ENCODE results near the gene ARID1A.

The ARID1A gene

DNA sequence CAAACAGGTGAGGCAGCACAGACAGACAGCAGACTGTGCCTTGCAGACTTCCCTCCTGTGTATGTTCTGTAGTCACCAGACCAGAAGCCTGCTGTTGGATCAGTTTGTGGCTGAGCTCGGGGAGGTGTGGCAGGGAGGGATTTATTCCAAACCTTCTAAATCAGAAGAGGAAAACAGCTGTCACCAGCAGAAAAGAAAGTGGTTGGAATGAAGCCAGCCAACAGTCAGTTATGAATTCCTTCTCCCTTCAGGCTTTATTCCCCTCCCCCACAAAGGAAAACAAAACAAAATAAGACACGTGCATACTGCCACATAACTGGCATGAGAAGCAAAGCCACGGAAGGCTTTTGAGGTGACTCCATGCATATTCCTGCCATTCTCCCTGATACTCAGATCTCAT, 72.9 kb downstream of the ARID1A start:
- no peak for DNase-seq

DNA sequence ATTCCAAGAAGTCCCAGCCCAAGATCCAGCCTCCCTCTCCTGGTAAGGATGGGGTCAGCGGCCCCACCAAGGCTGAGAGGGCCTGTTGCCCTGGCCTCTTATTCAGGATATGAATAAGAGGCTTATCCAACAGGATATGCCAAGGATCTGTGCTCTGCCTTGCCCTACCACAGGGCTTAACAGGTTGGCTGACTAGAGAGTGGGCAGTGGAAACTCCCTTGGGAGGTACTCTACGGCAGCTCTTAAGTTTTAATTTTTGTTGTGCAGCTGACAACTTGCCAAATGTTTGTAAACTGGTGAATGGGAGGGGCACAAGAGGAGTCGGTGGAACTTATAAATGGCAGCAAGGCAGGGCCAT, 75.4 kb downstream of the ARID1A start:
- DNase-seq: peak; percentile 51

DNA sequence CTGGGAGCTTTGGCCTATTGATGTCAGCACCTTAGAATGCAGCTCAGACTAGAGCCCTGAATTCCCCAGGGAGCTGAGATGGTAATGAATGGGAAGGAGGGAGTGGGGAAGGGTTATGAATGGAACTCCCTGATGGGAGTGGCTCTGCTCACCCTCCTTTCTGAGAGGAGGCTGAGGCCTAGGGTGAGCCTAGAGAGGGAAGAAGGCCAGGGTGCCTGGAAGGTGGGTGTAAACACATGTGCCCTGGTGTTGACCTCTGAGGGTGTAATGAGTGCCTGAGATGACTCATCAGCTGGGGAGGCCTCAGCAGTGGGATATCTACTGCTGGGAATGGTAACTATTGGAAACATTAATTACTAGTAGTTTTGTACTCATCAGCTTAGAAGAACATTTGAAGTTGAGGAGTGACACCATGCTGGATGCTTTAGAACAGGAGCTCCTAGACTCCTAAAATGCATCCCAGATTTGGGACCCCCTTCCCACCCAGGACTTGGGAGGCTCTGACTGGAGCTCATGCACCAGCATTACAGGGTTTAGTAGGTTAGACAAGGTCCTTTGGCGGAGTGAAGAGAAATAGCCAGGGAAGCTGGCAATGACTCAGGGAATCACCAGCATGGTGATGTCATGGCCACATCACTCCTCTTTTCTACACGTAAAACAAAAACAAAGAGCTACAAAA, 76.0 kb downstream of the ARID1A start:
- no peak for DNase-seq

DNA sequence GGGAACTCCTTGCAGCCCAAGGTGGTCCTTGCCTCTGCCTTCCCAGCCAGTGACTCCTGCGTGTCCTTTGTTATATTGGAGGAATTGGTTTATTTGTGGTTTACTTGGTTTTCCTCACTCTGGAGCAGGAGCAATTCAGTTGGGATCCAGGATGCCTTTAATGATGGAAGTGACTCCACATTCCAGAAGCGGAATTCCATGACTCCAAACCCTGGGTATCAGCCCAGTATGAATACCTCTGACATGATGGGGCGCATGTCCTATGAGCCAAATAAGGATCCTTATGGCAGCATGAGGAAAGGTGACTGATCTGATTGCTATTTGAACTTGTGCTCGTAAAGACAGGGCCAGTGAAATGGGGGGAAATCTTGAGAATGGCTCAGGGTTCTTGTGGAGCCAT, 76.9 kb downstream of the ARID1A start:
- no peak for DNase-seq

DNA sequence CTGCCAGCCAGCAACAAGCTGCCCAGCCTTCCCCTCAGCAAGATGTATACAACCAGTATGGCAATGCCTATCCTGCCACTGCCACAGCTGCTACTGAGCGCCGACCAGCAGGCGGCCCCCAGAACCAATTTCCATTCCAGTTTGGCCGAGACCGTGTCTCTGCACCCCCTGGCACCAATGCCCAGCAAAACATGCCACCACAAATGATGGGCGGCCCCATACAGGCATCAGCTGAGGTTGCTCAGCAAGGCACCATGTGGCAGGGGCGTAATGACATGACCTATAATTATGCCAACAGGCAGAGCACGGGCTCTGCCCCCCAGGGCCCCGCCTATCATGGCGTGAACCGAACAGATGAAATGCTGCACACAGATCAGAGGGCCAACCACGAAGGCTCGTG, 78.6 kb downstream of the ARID1A start:
- no peak for DNase-seq

DNA sequence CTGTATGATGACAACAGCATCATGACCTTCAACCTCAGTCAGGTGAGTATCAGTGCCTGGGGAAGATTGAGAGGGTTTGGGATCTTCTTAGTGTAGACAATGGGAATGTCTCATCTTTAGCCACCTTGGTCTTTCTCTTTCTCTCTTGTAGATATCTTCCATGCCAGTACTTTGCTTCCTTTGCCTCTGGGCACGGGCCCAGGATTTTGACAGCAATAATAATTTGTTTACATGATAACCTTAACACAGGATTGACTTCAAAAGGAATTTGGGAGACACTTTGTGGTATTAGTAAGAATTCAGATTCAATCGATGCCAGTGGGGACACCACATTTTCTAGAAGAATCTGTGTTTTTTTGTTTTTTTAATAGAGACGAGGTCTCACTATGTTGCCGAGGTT, 79.9 kb downstream of the ARID1A start:
- DNase-seq: no peak

DNA sequence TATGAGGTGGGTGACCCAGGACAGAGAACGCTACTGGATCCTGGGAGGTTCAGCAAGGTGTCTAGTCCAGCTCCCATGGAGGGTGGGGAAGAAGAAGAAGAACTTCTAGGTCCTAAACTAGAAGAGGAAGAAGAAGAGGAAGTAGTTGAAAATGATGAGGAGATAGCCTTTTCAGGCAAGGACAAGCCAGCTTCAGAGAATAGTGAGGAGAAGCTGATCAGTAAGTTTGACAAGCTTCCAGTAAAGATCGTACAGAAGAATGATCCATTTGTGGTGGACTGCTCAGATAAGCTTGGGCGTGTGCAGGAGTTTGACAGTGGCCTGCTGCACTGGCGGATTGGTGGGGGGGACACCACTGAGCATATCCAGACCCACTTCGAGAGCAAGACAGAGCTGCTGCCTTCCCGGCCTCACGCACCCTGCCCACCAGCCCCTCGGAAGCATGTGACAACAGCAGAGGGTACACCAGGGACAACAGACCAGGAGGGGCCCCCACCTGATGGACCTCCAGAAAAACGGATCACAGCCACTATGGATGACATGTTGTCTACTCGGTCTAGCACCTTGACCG, 83.4 kb downstream of the ARID1A start:
- DNase-seq: no peak

DNA sequence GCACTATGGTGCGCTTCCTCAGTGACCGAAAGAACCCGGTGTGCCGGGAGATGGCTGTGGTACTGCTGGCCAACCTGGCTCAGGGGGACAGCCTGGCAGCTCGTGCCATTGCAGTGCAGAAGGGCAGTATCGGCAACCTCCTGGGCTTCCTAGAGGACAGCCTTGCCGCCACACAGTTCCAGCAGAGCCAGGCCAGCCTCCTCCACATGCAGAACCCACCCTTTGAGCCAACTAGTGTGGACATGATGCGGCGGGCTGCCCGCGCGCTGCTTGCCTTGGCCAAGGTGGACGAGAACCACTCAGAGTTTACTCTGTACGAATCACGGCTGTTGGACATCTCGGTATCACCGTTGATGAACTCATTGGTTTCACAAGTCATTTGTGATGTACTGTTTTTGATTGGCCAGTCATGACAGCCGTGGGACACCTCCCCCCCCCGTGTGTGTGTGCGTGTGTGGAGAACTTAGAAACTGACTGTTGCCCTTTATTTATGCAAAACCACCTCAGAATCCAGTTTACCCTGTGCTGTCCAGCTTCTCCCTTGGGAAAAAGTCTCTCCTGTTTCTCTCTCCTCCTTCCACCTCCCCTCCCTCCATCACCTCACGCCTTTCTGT, 84.6 kb downstream of the ARID1A start:
- DNase-seq: no peak

DNA sequence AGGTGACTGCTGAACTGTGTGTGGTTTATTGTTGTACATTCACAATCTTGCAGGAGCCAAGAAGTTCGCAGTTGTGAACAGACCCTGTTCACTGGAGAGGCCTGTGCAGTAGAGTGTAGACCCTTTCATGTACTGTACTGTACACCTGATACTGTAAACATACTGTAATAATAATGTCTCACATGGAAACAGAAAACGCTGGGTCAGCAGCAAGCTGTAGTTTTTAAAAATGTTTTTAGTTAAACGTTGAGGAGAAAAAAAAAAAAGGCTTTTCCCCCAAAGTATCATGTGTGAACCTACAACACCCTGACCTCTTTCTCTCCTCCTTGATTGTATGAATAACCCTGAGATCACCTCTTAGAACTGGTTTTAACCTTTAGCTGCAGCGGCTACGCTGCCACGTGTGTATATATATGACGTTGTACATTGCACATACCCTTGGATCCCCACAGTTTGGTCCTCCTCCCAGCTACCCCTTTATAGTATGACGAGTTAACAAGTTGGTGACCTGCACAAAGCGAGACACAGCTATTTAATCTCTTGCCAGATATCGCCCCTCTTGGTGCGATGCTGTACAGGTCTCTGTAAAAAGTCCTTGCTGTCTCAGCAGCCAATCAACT, 85.5 kb downstream of the ARID1A start:
- no peak for DNase-seq

DNA sequence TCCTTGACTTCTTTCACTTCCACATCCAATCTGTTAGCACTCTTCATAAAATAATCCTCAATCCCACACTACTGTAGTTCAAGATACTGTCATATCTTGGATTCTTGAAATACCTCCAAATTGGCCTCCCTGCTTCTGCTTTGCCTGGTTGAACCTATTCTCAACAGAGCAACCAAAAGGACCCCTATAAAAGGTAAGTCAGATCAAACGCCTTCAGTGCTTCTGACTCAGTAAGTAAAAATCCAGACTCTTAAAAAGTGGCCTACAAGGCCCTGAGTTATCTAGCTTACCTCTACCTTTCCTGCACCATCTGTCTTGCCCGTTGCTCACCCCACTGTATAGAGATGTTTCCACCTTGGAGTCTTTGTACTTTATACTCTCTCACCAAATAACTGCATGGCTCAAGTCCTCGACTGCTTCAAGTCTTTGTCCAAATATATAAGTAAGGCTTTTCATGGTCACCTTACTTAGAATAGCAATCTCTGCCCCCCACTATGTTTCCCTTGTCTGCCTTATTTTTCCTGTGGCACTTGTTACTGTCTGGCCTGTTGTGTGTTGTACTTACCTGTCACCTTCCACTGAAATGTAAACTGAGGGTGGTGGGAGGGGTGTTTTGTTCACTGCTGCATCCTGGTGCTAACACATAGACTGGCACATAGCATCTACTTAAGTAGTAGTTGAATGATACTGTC, 86.9 kb downstream of the ARID1A start:
- no peak for DNase-seq

DNA sequence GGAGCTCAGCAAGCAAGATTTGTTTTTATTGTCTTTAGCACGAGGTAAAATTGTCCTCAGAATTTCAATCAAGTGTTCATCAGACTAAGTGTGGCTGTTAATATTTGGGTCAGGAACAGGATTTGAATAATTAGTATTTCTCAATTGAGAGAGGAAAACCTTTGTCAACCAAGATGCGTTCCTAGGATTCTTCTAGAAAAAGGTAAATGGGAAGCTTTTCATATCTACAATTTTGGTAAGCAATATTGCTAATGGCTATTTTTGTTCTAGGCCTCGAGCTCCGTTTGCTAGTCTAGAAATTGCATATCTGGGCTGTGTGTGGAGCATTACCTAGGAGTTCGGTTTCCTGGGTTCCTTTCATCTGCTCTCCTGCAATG, 87.8 kb downstream of the ARID1A start:
- no peak for DNase-seq

DNA sequence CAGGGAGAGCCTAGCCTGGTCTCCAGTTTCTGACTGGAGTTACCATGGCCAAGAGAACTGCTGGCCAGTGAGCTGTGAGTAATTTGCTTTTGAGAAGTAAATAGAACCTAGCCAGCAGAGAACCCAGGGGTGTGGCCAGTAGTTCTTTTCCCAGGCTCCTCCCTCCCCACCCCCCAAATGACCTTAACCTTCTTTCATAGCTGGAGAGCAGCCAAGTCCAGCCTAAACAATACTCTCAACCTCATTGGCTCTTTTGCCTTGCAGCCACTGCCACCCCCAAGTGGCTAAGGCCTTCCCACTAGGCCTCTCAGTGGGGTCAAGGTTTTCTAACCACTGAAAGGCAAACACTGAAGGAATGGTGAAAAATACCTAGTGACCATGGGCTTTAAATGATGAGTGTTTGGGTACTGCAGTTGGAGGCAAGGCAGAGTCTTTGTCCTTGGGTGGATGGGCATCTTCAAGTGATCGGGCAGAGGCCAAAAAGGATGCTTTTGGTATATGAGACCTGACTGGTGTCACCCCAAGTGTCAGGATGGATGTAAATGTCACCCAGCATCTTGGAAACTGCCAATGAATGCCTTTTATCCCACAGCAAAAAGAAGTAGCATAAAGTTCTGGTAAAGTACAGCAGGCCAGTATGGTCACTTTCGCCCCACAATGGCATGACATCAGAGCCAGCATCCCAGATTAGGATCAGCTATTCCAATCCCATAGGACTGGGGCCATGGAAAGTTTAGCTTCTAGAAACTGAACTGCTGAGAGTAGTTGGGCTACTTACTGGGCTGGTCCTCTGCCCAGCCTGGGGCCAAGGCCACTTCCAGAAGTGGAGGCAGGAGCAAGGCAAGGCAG, 88.4 kb downstream of the ARID1A start:
- no peak for DNase-seq

DNA sequence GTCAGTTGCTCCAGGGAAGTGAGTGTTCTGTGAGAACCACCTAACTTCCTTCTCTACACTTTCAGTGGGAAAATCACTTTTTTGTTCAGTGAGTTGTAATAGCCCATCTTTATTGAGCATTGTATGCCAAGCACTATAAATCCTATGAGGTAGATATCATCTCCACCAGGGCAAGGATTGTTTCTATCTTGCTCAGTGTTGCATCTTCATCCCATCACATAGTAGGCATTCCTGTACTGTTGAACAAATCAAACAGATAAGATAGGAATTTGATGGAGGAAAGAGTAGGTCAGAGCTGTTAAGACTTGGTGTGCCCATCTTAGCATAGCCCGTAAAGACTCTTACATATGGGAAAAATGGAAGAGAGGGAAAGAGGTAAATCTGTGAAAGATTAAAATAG, 89.1 kb downstream of the ARID1A start:
- DNase-seq: no peak

DNA sequence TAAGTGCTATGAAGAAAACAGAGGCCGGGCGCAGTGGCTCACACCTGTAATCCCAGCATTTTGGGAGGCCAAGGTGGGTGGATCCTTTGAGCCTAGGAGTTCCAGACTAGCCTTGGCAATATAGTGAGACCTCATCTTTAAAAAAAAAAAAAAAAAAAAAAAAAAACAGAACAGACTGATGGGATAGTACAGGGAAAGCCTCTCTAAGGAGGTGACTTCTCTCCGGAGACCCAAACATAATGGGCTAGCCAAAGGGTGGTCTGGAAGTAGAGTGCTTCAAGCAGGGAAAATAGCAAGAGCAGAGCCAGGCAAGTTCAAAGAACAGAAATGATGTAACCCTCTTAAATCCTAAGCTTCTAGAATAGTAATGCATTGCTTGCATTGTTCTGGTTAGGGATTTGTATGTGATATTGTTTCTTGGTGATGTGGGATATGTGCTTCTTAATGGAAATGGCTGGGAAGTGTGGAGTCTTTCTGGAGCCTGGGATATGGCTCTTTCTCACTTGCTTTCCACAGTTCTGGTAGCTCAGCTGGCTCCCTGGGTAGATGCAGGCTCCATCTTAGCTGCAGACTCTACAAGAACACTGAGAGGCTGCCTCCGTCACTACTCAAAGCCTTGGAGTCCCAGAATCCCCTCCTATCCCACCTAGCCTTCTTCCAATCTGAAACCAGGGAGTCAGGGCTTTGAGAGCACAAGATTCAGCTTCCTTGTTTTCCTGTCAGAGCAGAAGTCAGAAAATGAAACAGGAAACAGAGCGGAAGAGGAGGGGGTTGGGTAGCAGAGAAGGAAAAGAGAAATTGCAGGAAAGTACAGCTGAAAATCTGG, 90.0 kb downstream of the ARID1A start:
- no peak for DNase-seq

DNA sequence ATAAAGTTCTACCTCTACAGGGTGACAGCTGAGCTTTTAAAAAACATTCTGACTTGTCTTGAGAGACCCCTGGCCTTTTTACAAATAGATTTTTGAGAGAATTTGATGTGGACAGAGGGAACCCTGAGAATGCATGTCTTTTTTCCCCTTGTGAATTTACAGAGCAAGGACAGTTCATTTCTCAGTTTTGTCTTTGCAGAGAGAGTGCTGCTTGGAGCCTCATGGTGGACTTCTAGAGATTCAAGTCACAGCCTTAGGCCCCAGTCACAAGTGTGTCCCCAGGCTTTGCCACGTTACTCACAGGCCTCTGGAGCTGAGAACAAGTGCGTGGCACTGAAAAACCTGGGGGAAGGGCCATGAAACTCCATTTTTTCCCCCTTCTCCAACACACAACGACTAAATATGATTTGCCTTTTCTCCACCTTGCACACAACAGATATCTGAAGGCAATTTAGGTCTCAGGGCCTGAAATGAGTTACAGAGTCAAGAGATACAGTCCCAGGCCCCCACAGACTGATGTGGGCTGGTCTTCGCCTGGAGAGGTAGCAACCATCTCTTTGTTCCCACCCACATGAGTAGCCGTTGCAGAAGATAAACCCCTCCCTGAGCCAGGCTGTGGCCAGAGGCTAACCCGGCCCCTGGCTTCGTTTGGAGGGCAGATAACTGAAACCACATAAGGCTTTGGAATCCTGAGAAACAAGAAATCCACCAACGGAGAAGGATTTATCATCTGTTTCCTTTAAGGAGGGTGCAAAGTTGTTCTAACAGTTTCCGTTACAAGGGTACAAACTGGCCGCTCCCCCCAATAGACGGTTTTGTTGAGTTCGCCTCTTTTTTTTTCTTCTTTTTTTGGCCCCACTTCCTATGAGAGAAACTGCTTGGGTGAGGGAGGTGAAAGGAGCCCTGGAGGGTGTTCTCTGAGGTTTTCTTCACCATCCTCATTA, 90.9 kb downstream of the ARID1A start:
- no peak for DNase-seq

DNA sequence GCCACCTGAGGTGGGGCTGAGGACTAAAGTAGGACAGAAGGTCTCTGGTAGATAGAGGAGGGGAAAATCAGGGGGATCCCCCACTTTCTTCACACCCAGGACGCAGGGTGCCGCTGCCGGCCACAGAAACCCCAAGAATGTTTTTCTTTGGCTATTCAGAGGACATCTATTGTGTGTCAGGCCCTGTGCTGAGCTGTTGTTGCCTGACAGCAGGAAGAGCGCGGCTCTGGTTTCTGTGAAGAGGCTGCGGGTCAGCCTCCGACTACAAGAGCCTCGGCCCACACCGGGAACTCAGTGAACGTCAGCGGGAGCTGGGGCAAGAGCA, 91.5 kb downstream of the ARID1A start:
- DNase-seq: peak; percentile 58

DNA sequence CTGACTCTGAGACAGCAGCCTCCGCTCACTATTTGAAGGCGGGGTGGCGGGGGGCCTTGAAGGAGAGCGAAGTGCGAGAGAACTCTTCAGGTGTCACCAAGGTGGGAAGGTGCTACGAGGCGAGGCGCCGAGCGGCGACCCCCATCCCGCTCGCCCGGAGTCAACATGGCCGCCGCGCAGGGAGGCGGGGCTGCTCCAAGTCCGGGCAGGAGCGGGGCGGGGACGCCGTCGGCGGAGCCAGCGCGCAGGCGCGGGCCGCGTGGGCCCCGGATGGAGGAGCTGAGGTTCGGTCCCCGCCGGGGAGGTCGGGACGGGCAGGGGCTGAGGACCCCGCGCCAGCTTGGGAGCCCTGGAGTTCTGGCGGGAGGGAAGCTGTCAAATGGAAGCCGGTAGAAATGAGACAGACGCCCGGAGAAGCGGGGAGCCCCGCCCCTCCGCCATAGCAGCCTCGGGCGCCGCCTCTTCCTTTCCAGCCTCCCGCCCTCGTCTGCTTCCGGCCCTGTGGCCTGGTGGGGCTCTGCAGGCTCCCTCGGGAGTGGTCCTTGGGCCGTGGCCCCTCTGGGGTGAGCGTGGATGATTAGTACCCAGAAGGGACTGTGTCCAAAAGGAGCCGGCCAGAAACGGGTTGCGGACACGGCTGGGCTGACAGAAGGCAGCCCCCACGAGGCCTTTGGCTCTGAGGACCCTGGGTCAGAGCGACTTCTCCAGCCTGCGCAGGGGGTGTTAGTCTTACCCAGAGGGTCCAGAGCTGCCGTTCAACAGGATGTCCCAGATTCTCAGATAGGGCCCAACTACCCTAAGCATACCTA, 92.1 kb downstream of the ARID1A start, which contains the start of gene PIGV:
PIGV (plus strand) TSS at position 245 of the 809 bp plus-strand sequence. CDS start 2,866 bp downstream, outside the sequence.
- DNase-seq: peak; percentile 86

DNA sequence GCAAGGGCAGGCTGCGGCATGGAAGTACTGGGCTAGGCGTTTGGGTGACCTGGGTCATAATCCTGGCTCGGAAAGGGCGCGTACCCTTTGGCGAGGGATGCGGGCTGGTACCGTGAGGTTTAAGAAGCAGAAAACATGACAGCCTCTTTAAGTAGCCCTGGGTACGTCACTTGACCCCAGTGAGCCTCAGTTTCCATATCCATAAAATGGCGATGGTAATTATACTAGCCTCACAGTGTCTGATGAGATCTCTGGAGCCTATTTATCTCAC, 92.6 kb downstream of the ARID1A start:
- no peak for DNase-seq

DNA sequence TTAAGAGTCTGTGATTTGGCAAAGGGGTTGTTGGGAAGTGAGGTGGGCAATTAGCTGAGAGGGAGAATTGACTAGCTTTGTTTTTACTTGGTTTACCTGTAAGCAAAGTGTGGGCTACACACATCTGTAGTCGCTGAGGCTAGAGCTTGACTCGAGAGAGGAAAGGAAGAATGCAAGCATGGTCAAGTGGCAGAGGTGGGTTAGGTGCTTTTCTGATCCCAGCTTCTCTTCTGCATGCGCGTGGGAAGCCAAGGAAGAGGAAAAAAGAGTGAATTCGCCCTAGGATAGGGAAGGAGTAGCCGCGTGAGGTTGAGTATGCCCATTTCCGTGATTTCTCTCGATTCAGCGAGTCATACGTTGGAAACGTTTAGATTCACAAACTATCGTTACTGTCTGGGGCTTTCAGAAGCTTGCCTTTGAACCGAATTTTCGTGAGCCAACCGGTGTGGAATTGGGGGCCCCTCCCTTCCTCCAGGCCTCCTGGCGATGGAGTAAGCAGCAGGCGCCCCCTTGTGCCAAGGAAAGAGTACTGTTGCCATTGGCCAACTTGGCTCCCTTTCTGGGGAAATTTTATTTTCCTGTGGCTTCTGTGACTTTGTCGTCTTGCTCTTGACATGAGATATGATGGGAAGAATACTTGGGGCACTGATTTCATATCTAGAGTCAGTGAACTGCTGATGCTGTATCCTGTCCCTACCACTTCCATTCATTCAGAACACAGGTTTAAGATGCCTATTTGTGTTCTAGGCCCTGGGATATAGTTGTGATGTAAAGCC, 93.2 kb downstream of the ARID1A start:
- peak; percentile 91 for DNase-seq

DNA sequence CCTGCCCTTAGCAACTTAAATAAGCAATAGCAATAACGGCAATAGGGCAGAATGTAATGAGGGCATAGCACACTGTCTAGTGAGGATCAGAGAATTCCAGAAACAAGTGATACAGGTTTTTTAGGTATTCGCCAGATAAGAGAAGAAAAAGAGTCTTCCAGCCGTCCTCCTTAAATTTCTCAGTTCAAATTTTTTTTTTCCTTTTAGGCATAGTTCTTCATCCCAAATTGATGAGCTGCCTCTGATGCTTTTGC, 93.7 kb downstream of the ARID1A start:
- DNase-seq: no peak
